Measurements from ENCODE around the gene RBM47.

GRCh38 chr4:40515037-40515397 lies 114.6 kb downstream of the RBM47 start:
- no peak for TF ChIP-seq EZH2 (IDR thresholded peaks at IDR 0.05; ENCODE audit: borderline replicate concordance, insufficient read depth, low read length, poor library complexity, severe bottlenecking)
- TF ChIP-seq POLR2AphosphoS5 (IDR thresholded peaks at IDR 0.05): no peak
- TF ChIP-seq MXI1 (conservative IDR thresholded peaks at IDR 0.05; ENCODE audit: poor library complexity, severe bottlenecking): no peak
- TF ChIP-seq CTCF (IDR thresholded peaks at IDR 0.05; ENCODE audit: poor library complexity, severe bottlenecking): no peak
- TF ChIP-seq TAF1 (IDR thresholded peaks at IDR 0.05; ENCODE audit: low read depth): no peak
- TF ChIP-seq EP300 (conservative IDR thresholded peaks at IDR 0.05; ENCODE audit: poor library complexity, severe bottlenecking): no peak
- no peak for TF ChIP-seq REST (IDR thresholded peaks at IDR 0.05; ENCODE audit: borderline replicate concordance)
- no peak for TF ChIP-seq RAD21 (conservative IDR thresholded peaks at IDR 0.05)

Measured in neural cell (in vitro differentiated cells).